Caki2 (cell line): Measurements from ENCODE around the gene ANTKMT. TPM values are rescaled to one million over a fixed set of nuclear protein-coding genes. Genes with fewer than 3 reads are reported as not detected.
A peak's percentile ranks its signal among the peaks of the same experiment; 100 is the strongest.

Experiments used
- DNase-seq: peaks from one replicate; pipeline ENCODE4 v3.0.0-alpha.2; 2015; ENCODE audit warnings: low read depth
- in situ Hi-C: cut with HindIII; loops from 2 replicates; pipeline ENCODE4 v1.10.0; 2016; ENCODE audit warnings: low sequenced_read_pairs, low pct_unique_long_range_greater_than_20kb, mixed read lengths
- total RNA-seq: library from RNA; depleted of rRNA; stranded (reverse); fragments of >200 nt; shearing (Covaris generic); gene quantifications from 2 replicates; pipeline ENCODE4 v1.2.3, GENCODE V29; 2014; ENCODE audit warnings: low replicate concordance

The ANTKMT gene
- total RNA-seq, 1 experiment from 2014 or later, result 164 TPM

DNA sequence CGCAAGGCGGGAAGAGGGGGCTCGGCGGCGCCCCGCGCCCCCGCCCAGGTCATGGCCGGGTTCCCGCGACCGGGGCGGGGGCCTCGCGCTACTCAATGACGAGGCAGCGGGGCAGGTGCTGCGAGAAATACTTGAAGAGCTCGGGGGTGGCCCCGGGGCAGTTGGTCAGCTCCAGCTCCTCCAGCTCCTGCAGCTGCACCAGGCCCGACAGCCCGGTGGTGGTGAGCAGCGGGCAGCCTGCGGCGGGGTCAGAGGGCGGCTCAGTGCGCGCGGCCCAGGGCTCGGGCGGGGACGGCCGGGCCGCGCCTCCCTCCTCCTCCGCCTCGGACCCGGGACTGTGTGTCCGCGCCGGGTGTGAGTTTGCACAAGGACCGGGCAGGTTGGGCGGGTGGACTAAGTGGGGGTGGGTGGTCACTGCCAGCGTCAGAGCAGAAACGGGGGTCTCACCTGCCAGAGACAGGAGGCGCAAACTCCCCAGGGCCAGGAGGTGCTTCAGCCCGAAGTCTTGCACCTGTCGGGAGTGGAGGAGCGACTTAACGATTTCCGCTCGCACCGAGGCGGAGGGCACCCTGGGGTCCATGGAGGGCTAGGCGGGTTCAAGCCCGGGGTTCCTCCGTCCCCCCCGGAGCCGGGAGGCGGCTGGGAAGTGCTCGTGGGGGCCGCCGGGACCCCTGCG is 26.6 kb upstream of the ANTKMT start:
- no peak for DNase-seq
- in situ Hi-C loops, result no loop called here

DNA sequence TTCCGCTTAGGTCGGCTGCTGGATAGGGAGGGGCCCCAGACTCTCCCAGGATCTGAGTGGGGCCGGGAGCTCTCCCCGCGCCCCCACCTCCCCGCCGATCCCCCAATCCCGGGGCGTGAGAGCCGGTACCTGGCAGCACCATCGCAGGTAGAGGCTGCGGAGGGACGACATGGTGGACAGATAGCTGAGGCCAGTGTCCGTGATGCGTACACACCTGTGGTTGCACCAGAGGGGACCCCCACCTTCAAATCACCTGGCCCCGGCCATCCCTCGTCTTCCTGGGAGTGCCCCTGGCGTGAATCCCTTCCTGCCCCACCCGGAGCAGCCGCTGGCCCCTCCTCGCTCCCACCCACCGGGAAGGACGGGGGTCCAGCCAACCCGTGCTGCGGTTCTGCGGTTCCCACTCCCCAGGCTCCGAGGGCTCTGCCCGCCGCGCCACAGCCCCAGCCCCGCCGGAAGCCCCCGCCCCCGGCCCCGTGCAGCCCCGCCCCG is 26.0 kb upstream of the ANTKMT start:
- no peak for DNase-seq
- in situ Hi-C loops, result no loop called here

DNA sequence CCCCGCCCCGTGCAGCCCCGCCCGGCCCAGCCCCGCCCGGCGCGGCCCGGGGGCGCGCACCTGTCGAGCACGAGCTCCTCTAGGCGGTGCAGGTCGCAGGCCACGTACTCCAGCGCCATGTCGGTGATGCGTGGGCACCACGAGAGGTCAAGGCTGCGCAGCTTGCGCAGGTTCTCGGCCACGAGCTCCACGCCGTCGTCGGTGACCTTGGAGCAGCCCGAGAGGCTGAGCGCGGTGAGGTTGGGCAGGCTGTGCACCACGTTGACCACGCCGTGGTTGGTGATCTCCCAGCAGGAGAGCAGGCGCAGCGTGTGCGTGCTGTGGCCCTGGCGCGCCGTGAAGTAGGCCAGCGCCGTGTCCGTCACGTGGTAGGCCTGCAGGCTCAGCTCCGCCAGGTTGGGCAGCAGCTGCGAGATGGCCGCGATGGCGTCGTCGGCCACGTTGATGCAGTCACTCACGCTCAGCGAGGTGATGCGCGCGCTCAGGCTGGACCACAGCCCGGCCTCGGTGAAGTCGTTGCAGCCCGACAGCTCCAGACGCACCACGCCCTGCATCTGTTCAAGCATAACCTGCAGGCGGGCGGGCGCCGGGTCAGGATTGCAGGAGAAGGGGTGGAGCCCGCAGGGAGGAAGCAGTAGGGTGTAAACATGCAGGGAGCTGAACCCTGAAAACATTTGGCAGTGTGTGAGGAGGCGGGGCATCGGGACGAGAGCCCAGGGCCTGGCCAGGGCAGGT is 25.4 kb upstream of the ANTKMT start:
- in situ Hi-C loops, result no loop called here
- peak; percentile 99 for DNase-seq

- no peak for DNase-seq
- in situ Hi-C loops, result no loop called here
These were observed 21.9 kb upstream of the ANTKMT start for GRCh38 chr16:698911-699671.

DNA sequence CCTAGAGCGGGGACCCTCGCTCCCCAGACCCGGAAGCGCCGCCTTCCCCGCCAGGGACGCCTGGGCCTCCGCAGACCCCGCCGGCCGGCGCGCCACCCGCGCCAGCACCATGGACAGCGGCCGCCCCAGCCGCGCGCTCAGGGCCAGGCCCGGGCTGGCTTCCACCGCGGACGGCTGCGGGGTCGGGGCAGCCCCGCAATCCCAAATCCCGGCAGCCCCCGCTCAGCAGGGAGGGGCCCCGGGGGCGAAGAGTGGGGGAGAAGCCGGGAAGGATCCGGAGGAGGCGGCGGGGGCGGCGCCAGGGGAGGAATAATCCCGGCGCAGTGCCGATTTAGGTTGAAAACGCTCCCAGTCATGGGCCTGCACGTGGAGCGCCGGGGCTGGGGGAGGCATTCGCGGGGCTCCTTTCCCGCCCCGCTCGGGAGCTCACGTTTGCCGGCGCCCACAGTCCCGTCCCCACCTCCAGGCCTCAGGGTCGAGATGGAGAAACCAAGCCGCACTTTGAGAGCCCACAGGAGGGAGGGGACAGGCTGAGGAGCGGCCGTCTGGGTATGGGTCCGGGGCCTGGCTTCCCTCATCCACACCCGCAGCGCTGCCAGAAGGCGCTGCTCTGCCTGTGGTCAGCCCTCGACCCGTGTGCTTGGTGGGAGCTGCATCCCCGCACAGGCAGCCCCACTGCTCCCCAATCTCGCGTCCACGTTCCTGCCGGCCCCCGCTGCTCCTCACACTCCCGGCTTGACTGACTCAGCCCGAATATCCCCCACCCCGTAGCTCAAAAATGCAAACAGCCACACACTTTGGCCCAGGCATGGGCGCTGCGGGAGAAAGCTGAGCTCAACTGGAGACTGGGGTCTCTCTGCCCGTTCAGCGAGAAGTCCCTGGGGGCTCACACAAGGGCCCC is 20.0 kb upstream of the ANTKMT start:
- DNase-seq, result no peak
- in situ Hi-C loops, result no loop called here

DNA sequence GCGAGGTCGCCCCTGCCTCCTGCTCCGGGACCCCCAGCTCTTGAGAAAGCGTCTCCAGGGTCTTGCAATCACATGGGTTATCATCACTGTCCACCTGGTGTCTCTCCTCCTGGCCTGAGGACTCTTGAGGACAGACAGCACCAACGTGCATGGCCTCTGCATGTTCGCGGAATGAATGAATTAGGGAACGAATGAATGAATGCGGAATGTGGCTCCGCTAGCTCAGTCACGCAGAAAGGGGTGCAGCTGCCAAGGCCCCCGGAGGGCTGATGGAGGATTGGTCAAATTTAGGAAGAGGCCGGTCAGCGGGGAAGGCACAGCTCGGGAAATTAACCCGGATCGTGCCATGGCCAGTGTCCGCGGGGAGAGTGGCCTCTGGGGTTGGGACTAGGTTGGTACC is 18.6 kb upstream of the ANTKMT start:
- no peak for DNase-seq
- in situ Hi-C loops, result no loop called here

DNA sequence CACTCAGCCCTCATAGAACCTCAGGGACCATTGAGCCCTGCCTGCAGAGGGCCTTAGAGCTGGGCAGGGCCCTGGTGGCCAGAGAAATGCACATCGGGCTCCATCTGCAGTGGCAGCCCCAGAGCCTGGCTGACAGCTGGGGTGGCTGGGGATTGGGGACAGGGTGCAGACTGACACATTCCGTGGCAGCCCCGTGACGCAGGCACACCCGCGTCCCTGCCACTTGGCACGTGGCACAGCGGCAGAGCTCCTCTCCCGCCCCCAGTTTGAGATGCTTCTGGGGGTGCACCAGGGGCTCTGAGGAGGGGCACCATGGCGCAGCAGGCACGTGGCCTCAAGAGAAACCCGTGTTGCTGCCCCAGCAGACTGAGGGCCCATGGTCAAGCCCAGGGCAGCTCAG is 17.5 kb upstream of the ANTKMT start:
- DNase-seq, result no peak
- in situ Hi-C loops, result no loop called here

- in situ Hi-C loops, result no loop called here
- DNase-seq, result no peak
These were observed 16.9 kb upstream of the ANTKMT start for GRCh38 chr16:704047-704446.

DNA sequence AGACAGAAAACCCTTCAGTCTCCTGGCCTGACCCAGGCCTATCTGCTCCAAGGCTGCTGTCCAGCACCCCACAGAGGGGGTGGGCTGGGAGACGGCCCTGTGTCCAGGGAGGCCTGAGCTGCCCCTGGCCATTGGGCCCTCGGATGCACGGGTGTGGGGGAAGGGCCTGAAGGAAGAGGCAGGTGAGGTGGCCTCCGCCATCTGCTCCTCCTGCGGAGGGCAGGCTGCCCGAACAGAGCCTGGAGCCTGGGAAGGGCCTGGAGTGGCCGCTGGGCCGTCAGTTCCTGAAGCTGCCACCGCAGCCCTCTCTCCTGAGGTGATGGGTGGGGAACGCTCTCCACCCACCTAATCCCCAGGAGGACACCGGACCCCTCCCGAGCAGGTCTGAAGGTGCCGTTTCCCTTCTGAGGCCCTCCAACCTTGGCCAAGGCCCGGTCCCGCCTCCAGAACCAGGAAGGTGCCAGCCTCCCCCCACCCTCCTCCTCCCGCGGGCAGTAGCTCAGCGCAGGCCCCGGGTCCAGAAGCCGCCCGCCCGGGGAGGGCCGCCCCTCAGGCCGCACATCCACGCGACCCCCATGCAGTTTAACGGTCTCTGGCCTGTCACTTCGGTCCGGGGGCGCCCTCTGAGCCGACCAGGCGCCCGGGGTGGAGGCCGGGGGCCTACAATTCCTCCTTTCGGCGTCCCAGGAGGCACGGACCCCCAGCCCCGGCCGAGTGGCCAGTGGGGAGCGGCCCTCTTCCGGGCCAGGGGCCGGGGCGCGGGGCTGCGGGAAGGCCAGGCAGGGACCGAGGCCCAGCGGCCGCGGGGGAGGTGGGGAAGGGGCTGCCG is 16.2 kb upstream of the ANTKMT start:
- DNase-seq, result no peak
- in situ Hi-C loops, result no loop called here

DNA sequence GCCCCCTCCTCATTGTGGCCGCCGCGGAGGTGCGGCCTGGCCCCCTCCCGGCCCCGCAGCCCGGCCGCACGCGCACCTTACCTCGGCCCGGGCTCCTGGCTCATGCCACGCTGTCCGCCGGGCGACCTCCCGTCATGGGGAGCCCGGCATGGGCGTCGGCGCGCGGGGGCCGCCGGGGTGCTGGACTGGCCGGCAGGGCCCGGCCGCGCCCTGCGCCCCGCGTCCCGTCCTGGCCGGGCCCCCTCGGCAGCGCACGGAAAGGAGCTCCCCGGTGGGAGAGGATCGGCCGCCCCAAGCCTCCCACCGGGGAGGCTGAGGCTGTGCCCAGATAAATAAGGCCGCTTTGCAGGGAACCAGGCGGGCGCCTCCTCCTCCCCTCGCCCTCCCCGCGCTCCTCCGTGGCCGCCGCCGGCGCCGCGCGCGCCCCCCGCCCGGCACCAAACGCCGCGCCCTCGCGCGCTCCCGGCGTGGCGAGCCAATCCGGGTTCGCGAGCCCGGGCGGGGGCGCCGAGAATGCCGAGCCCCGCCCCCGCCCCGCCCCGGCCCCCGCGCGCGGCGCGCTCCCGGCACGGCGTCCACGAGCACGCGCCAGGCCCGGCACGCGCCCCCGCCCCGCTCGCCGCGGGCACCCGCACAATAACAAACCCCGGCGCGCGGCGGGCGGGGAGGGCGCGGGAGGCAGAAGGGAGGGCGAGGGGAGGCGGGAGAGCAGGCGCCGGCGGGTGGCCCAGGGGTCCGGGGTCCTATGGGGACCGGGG is 15.3 kb upstream of the ANTKMT start, which contains the start of gene FBXL16:
FBXL16 (minus strand) TSS at position 371 of the 758 bp plus-strand sequence. CDS start 8,396 bp downstream, outside the sequence.
- in situ Hi-C loops, result no loop called here
- DNase-seq, result peak; percentile 46

GRCh38 chr16:706189-707061 is 14.5 kb upstream of the ANTKMT start:
- no peak for DNase-seq
- in situ Hi-C loops, result no loop called here

DNA sequence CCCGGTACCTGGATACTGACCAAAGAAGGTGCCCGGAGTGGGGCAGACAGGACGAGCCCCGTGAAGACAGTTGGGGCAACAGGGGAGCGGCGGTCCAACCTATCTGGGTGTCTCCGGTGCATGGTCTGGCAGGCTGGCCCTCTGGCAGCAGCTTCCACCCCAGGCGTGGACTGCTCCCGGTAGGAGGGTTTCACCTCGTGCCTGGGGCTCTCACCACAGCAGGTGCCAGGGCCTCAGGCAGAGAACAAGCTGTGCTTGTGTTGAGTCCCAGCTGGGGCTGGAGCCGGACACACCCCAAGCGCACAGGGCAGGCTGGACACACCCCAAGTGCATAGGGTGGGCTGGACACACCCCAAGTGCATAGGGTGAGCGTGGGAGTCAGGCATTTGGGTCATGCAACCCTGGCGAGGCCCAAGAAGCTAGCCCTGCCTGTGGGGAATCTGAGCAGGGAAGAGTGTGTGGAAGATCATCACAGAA is 13.8 kb upstream of the ANTKMT start:
- in situ Hi-C loops, result no loop called here
- DNase-seq, result no peak

DNA sequence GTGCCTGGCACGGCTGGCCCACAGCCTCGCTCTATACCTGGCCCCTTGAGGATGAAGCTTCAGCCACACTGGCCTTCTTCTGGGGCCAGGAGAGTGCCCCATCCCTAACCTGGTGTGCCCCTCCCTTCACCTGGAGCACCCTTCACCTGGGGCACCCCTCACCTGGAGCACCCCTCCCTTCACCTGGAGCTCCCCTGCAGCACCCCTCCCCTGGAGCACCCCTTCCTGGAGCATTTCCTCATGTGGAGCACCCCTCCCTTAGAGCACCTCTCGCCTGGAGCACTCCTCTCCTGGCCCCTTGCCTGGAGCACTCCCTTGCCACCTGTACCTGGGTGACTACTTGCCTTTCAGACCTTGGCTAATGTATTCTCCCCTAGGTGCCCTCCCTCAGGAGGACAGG is 12.9 kb upstream of the ANTKMT start:
- no peak for DNase-seq
- in situ Hi-C loops, result no loop called here

DNA sequence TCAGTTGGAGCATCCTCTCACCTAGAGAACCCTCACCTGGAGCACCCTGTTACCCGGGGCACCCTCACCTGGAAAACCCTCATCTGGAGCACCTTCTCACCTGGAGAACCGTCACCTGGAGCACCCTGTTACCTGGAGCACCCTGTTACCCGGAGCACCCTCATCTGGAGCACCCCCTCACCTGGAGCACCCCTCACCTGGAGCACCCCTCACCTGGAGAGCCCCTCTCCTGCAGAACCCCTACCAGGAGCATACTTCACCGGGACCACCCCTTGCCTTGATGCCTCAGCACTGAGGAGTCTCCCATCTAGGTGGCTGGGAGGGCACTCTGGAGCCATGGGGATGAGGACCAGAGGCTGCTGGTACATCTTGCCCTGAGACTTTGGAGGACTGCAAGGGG is 12.0 kb upstream of the ANTKMT start:
- no peak for DNase-seq
- in situ Hi-C loops, result no loop called here

GRCh38 chr16:709566-710499 is 11.1 kb upstream of the ANTKMT start:
- in situ Hi-C loops, result no loop called here
- DNase-seq, result peak; percentile 95
